ENCODE results near the gene CHRM3.
"Not testable (repeated sequence)": the region's sequence is repeated elsewhere in the genome, so short reads cannot be mapped to it uniquely, and the experiment has no call there.

The CHRM3 gene

GRCh38 chr1:239386453-239387303, at the start of gene CHRM3:
Gene CHRM3, plus strand, starts transcription at chr1:239386568. Its CDS starts 520,884 bp downstream, at chr1:239907452.
- no peak for DNase-seq

GRCh38 chr1:239337799-239338430, 48.5 kb upstream of the CHRM3 start:
- DNase-seq, result no peak

- no peak for DNase-seq
Observed at GRCh38 chr1:239347776-239348175, 38.6 kb upstream of the CHRM3 start.

GRCh38 chr1:239348635-239349353, 37.6 kb upstream of the CHRM3 start:
- no peak for DNase-seq

GRCh38 chr1:239349699-239350098, 36.7 kb upstream of the CHRM3 start:
- DNase-seq, result no peak

GRCh38 chr1:239353536-239353935, 32.8 kb upstream of the CHRM3 start:
- DNase-seq, result no peak

GRCh38 chr1:239354231-239354630, 32.1 kb upstream of the CHRM3 start:
- no peak for DNase-seq

- DNase-seq, result no peak
Observed at GRCh38 chr1:239357867-239358266, 28.5 kb upstream of the CHRM3 start.

- DNase-seq, result no peak
Observed at GRCh38 chr1:239361403-239361802, 25.0 kb upstream of the CHRM3 start.

GRCh38 chr1:239363930-239364329, 22.4 kb upstream of the CHRM3 start:
- DNase-seq, result no peak

- no peak for DNase-seq
Observed at GRCh38 chr1:239367196-239367810, 19.1 kb upstream of the CHRM3 start.

GRCh38 chr1:239368436-239369109, 17.8 kb upstream of the CHRM3 start:
- no peak for DNase-seq

GRCh38 chr1:239370869-239371268, 15.5 kb upstream of the CHRM3 start:
- DNase-seq, result not testable (repeated sequence)

- no peak for DNase-seq
Observed at GRCh38 chr1:239382666-239383065, 3.7 kb upstream of the CHRM3 start.

- DNase-seq, result no peak
Observed at GRCh38 chr1:239383714-239384113, 2.7 kb upstream of the CHRM3 start.

- DNase-seq, result no peak
Observed at GRCh38 chr1:239387304-239388158, 1.2 kb downstream of the CHRM3 start.

GRCh38 chr1:239388159-239388485, 1.8 kb downstream of the CHRM3 start:
- no peak for DNase-seq

GRCh38 chr1:239388578-239388977, 2.2 kb downstream of the CHRM3 start:
- DNase-seq, result no peak

GRCh38 chr1:239389703-239390102, 3.3 kb downstream of the CHRM3 start:
- DNase-seq, result no peak

GRCh38 chr1:239392271-239392670, 5.9 kb downstream of the CHRM3 start:
- no peak for DNase-seq

GRCh38 chr1:239394107-239394506, 7.7 kb downstream of the CHRM3 start:
- DNase-seq, result no peak

GRCh38 chr1:239413916-239414315, 27.5 kb downstream of the CHRM3 start:
- no peak for DNase-seq
